GM18873 (cell line): Measurements from ENCODE around the gene ZKSCAN1.
"Not testable (repeated sequence)": the region's sequence is repeated elsewhere in the genome, so short reads cannot be mapped to it uniquely, and the experiment has no call there.

Experiments
- ATAC-seq: cut with Tn5 transposase; IDR thresholded peaks from one replicate; pipeline ENCODE4 v1.9.1; 2021; ENCODE audit warnings: mild to moderate bottlenecking, moderate library complexity, moderate number of reproducible peaks; ENCODE audit not compliant: unreplicated experiment, low FRiP score

ZKSCAN1 gene

GRCh38 chr7:99997545-99998137, 17.8 kb upstream of the ZKSCAN1 start:
- no peak for ATAC-seq

DNA sequence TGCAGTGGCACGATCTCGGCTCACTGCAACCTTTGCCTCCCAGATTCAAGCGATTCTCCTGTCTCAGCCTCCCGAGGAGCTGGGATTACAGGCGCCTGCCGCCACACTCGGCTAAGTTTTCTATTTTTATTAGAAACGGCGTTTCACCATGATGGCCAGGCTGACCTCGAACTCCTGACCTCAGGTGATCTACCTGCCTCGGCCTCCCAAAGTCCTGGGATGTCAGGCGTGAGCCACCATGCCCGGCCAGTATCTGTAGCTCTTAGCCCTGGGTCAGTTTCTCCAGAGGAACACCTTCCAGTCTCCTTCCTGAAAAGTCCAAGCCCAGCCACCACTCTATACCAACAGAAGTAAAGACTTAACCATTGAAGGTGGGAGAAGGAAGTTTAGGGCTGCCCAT, 15.2 kb upstream of the ZKSCAN1 start:
- ATAC-seq = no peak

DNA sequence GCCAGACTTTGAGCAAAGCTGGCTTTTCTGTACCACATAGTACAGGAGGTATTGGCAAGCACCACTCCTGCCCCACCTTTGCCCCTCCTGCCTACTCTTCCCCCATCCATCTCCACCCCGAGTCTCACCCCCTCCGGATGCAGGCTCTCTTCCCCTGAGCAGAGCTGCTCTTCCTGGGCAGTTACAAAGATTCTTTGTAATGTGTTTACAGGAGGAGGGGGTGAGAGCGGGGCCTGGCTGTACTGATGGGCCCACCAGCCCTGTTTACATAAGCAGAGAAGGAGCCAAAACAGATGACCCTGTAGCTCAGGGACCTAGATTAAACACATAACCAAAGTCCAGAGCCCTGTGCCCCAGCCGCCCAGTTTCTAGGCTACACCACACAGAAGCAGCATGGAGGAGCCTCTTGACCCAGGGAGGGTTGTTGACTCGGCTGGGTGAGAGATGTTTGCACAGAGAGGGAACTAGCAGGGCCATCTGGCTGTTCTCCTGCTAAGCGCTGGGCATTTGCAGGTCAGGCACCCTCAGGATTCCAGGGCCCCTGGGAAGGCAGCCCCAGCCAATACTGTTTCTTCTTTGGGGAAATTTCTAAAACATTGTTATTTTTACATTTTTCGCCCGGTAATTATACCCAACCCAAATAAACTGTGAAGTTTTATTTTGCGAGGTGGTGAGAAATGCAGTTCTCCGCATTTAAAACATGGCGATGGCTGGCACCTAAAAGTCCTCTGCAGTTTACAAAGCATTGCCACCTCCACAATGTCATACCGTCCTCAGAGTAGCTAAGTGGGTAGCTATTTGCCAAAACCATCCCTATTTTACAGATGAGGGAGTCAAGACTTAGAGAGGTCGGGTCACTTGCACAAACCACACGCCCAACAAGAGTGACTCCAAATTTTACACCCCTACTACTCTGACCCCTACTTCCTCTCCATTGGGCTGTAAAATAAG, 11.4 kb upstream of the ZKSCAN1 start:
- no peak for ATAC-seq

DNA sequence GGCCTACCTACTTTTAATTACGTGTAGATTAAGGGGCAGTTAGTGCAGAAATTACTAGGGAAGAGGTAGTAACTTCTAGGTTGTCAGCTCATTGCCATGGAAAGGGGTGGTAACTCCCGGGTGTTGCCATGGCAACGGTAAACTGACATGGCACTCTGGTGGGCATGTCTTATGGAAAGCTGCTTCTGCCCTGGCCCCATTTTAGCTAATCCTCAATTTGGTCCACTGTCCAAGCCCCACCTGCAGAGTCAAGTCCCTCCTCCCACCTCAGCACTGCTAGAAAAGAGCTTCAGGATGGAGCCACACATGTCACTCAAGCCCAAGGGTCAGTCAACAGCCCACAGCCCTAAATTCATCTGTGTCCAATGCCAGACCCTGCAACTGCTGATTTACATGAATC, 7.5 kb upstream of the ZKSCAN1 start:
- ATAC-seq = no peak

GRCh38 chr7:100008525-100008924, 6.9 kb upstream of the ZKSCAN1 start:
- ATAC-seq = no peak

DNA sequence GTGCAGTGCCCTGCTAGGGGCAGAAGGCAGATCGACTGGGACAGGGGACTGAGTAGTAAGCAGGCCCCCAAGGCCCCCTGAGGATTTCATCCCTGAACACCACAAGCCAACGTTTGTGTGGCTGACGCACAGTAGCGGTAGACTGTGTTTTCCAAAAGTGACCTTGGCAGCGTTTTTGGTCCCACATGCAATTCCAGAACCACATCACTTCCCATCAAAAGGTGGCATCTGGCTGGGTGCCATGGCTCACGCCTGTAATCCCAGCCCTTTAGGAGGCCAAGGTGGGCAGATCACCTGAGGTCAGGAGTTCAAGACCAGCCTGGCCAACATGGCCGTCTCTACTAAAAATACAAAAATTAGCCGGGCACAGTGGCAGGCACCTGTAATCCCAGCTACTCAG, 5.4 kb upstream of the ZKSCAN1 start:
- ATAC-seq = not testable (repeated sequence)

GRCh38 chr7:100010901-100011300, 4.5 kb upstream of the ZKSCAN1 start:
- no peak for ATAC-seq

DNA sequence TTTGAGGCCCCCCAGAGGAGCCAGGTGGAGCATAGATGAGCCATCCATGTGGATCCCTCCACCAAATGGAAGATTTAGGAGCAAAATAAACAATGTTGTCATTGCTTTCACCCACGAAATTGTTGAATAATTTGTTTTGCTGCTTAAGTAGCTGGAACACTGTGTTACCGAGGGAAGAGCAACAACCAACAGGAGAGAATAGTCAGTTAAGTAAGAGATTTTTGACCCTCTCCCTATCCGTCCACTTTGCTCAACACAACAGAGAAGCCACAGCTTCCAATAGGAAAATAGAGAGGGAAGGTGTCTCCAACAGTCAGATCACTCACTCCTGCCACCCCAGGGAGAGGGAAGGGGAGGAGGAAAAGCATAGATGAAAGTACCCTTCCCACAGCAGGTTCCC, 3.9 kb upstream of the ZKSCAN1 start:
- ATAC-seq = no peak

DNA sequence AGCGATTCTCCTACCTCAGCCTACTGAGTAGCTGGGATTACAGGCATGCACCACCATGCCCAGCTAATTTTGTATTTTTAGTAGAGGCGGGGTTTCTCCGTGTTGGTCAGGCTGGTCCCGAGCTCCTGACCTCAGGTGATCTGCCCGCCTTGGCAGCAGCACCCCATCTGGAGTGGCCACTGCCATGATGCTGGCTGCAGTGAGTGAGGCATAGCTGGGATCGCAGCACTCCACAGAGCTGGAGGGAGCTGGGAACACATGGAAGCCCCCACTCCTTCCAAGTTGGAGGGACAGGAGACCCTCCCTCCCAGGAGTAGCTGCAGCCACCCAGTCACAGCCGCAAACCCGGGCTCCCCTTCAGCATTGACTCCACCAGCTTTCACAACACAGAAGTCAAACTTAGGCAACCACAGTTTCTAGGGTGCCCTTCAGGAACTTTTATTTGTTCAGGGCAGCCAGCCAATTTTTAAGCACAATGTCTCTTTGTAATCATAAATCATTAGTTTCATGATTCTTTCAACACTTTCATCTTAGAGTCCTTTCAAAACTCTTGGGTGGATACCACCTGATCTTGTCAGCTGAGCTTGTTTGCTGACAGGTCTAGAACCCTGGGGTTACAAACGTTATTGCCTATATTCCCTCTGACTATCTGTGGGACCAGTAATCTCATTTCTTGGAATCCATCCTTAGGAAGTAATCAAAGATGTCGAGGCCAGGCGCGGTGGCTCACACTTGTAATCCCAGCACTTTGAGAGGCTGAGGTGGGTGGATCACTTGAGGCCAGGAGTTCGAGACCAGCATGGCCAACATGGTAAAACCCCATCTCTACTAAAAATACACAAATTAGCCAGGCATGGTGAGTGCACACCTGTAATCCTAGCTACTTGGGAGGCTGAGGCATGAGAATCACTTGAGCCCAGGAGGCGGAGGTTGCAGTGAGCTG, 2.7 kb upstream of the ZKSCAN1 start:
- ATAC-seq = not testable (repeated sequence)

DNA sequence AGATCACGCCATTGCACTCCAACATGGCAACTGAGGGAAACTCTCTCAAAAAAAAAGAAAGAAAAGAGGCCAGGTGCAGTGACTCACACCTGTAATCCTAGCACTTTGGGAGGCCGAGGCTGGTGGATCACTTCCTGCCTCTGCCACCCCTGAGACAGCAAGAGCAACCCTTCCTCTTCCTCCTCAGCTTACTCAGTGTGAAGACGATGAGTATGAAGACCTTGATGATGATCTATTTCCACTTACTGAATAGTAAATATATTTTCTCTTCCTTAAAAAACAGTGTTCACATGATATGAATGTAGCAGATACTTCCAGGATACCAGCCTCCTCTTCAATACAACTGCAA, 2.1 kb upstream of the ZKSCAN1 start:
- ATAC-seq = no peak

GRCh38 chr7:100016215-100016901, 962 bp downstream of the ZKSCAN1 start:
- ATAC-seq = no peak

GRCh38 chr7:100017300-100017699, 1.9 kb downstream of the ZKSCAN1 start:
- ATAC-seq = no peak

GRCh38 chr7:100017875-100018274, 2.5 kb downstream of the ZKSCAN1 start:
- no peak for ATAC-seq

DNA sequence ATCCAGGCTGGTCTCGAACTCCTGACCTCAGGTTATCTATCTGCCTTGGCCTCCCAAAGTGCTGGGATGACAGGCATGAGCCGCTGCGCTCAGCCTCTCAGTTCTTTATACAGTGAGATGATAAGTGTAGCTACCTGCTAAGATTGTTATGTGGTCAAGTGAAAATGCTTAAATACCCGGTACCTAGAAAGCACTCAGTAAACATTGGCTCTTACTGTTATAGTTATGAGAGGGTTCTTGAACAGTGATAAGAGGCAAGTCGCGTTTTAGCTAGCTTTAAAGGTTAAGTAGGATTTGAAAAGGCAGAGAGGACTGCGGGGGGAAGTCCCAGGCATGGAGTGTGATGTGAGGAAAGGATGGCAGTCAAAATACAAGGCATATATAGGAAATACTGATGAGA, 4.5 kb downstream of the ZKSCAN1 start:
- ATAC-seq = no peak

DNA sequence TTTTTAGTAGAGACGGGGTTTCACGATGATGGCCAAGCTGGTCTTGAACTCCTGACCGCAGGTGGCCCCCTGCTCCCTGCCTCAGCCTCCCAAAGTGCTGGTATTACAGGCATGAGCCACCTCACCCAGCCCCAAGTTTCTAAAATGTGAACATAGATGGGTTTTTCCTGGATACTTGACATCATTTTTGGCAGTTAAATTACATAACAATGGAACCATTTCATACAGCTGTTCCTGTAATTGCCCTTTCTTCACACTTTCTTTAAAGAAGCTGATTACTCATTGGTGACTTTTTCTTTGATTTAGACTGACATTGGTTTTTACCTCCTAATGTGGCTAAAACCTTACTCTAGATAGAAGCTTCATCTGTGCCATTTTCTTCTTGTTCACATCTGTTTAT, 5.9 kb downstream of the ZKSCAN1 start:
- no peak for ATAC-seq

GRCh38 chr7:100022621-100023020, 7.2 kb downstream of the ZKSCAN1 start:
- ATAC-seq = no peak

- no peak for ATAC-seq
Observed at GRCh38 chr7:100023526-100023925, 8.1 kb downstream of the ZKSCAN1 start.

- ATAC-seq = no peak
Observed at GRCh38 chr7:100024020-100024619, 8.7 kb downstream of the ZKSCAN1 start.

DNA sequence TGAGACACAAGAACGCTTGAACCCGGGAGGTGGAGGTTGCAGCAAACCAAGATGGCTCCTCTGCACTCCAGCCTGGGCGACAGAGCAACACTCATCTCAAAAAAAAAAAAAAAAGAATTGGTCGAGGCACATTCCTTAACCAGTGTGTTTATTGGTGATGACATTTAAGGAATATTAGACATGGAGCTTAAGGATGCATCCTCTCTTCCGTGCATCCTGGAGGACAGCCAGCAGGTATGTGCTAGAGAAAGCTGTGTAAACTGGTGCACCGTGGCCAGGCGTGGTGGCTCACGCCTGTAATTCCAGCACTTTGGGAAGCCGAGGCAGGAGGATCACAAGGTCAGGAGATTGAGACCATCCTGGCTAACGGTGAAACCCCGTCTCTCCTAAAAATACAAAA, 11.8 kb downstream of the ZKSCAN1 start:
- ATAC-seq = no peak

DNA sequence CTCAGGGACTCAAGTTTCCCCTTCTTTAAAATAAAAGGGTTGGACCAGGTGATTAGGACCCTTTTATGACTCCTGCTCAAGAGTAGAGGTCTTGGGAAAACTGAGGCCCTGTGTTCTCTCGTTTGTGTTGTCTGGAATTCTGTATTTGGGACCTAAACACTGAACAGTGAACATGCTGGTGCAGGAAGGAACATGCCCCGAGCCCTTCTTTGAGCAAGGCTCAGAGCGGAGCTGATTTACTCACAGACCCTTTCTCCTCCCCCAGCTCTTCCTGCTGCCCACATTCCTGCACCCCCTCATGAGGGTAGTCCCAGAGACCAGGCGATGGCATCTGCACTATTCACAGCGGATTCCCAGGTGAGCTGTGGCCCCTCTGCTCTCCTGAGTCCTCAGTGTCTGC, 14.2 kb downstream of the ZKSCAN1 start:
- ATAC-seq = no peak
